PC-3 (cell line): ENCODE measurements around the gene CYTIP. TPM values are rescaled to one million over a fixed set of nuclear protein-coding genes. Genes with fewer than 3 reads are reported as not detected.

ENCODE experiments used
- ATAC-seq: fragments of 200-7000 bp; cut with Tn5 transposase; 2 replicates; pipeline ENCODE4 v1.9.1; 2020; ENCODE audit warnings: mild to moderate bottlenecking, moderate library complexity
- Bru-seq: library from RNA; stranded (reverse); fragments of 400-500 nt; gene quantifications from one replicate; lab custom pipeline; 2021; lab: Mats Ljungman, UMichigan
- BruChase-seq, 2 experiments: library from RNA; stranded (reverse); fragments of 400-500 nt; gene quantifications; one replicate each; lab custom pipeline; 2021; lab: Mats Ljungman, UMichigan
- BruUV-seq: library from RNA; stranded (reverse); fragments of 400-500 nt; replicated peaks from 2 replicates; lab custom pipeline; 2021; lab: Mats Ljungman, UMichigan
- CTCF ChIA-PET: fragments of 300-600 bp; sonication (Branson Sonifier 250); formaldehyde crosslinking; loops from one replicate; lab custom pipeline; 2022; ENCODE audit warnings: antibody characterized with exemption; lab: Charles Lee
- POLR2A ChIA-PET: fragments of 300-600 bp; sonication (Branson Sonifier 250); formaldehyde crosslinking; loops from one replicate; lab custom pipeline; 2022; ENCODE audit warnings: antibody characterized with exemption; ENCODE audit not compliant: unreplicated experiment; lab: Charles Lee
- DNase-seq: peaks from one replicate; pipeline ENCODE4 v3.0.0-alpha.2; 2015
- H2AFZ ChIP-seq: fragments of 300-600 bp; sonication (generic); 2 replicates; pipeline ENCODE4 v1.6.0; 2016; ENCODE audit warnings: antibody characterized with exemption, low read length
- H3F3A ChIP-seq: fragments of 300-600 bp; sonication (generic); one replicate; pipeline ENCODE4 v1.6.0; 2017; ENCODE audit warnings: antibody characterized with exemption, low read length, control low read depth, mild to moderate bottlenecking; ENCODE audit not compliant: unreplicated experiment
- H3K27ac ChIP-seq: fragments of 300-600 bp; sonication (generic); 2 replicates; pipeline ENCODE4 v1.5.1; 2016; ENCODE audit warnings: mild to moderate bottlenecking, low read length
- H3K27me3 ChIP-seq: fragments of 300-600 bp; sonication (generic); 2 replicates; pipeline ENCODE4 v1.6.1; 2016; ENCODE audit warnings: low read length, mixed read lengths
- H3K36me3 ChIP-seq: fragments of 300-600 bp; sonication (generic); 2 replicates; pipeline ENCODE4 v1.6.1; 2016; ENCODE audit warnings: low read depth, mixed run types, low read length, mixed read lengths
- H3K4me1 ChIP-seq: fragments of 300-600 bp; sonication (generic); 2 replicates; pipeline ENCODE4 v1.5.1; 2016; ENCODE audit warnings: low read length; ENCODE audit not compliant: insufficient read depth
- H3K4me2 ChIP-seq: fragments of 300-600 bp; sonication (generic); 2 replicates; pipeline ENCODE4 v1.6.0; 2016; ENCODE audit warnings: low read length
- H3K4me3 ChIP-seq: fragments of 300-600 bp; sonication (generic); 2 replicates; pipeline ENCODE4 v1.5.1; 2016; ENCODE audit warnings: mild to moderate bottlenecking, low read length, mixed read lengths
- H3K79me2 ChIP-seq: fragments of 300-600 bp; sonication (generic); 2 replicates; pipeline ENCODE4 v1.6.1; 2017; ENCODE audit warnings: low read length, mixed read lengths
- H3K9ac ChIP-seq: fragments of 300-600 bp; sonication (generic); 2 replicates; pipeline ENCODE4 v1.6.0; 2016; ENCODE audit warnings: mild to moderate bottlenecking, low read length
- H3K9me2 ChIP-seq: fragments of 300-600 bp; sonication (generic); replicated peaks from 2 replicates; pipeline ENCODE4 v1.6.1; 2016; ENCODE audit warnings: mixed run types, low read length, mixed read lengths
- H3K9me3 ChIP-seq: fragments of 300-600 bp; sonication (generic); 2 replicates; pipeline ENCODE4 v1.6.1; 2016; ENCODE audit warnings: low read length, mixed read lengths
- H4K20me1 ChIP-seq: fragments of 300-600 bp; sonication (generic); 2 replicates; pipeline ENCODE4 v1.6.1; 2016; ENCODE audit warnings: low read length, mixed read lengths
- EZH2 ChIP-seq: fragments of 300-600 bp; sonication (generic); IDR thresholded peaks from one replicate; pipeline ENCODE4 v1.6.1; 2017; ENCODE audit warnings: antibody characterized with exemption, mild to moderate bottlenecking, low read length; ENCODE audit not compliant: unreplicated experiment
- EZH2phosphoT487 ChIP-seq: fragments of 300-600 bp; sonication (generic); IDR thresholded peaks from 2 replicates; pipeline ENCODE4 v1.6.1; 2018; ENCODE audit warnings: mild to moderate bottlenecking, antibody characterized with exemption, low read length, borderline replicate concordance
- intact Hi-C: fragments of 100-400 bp; cut with micrococcal nuclease; formaldehyde crosslinking; loops from 2 replicates; pipeline ENCODE4 v1.9.0; 2023
- long read RNA-seq: library from polyadenylated mRNA; unstranded; transcript quantifications from one replicate; pipeline ENCODE4 v2.0.0, GENCODE V29; 2021; ENCODE audit not compliant: unreplicated experiment
- total RNA-seq: library from RNA; depleted of rRNA; stranded (reverse); fragments of >200 nt; gene quantifications from 2 replicates; pipeline ENCODE4 v1.2.3, GENCODE V29; 2014; rRNA removed
- TF ChIP-seq, protein P1 (sequence below): fragments of 300-600 bp; sonication (generic); conservative IDR thresholded peaks from 2 replicates; pipeline ENCODE4 v1.5.1; 2017; ENCODE audit warnings: antibody characterized with exemption, low read depth, mild to moderate bottlenecking, low read length

CYTIP gene
- total RNA-seq, result 0.26 TPM in 1 of 2 replicates, not detected in the other
- percentile 29 among the genes with signal in this experiment for Bru-seq, nascent RNA
- BruChase-seq, experiment 1, labeled RNA remaining after a 6-hour chase, result percentile 21 among the genes with signal in this experiment
- BruChase-seq, experiment 2, labeled RNA remaining after a 2-hour chase, result percentile 35 among the genes with signal in this experiment
- long read RNA-seq, result 0 reads

DNA sequence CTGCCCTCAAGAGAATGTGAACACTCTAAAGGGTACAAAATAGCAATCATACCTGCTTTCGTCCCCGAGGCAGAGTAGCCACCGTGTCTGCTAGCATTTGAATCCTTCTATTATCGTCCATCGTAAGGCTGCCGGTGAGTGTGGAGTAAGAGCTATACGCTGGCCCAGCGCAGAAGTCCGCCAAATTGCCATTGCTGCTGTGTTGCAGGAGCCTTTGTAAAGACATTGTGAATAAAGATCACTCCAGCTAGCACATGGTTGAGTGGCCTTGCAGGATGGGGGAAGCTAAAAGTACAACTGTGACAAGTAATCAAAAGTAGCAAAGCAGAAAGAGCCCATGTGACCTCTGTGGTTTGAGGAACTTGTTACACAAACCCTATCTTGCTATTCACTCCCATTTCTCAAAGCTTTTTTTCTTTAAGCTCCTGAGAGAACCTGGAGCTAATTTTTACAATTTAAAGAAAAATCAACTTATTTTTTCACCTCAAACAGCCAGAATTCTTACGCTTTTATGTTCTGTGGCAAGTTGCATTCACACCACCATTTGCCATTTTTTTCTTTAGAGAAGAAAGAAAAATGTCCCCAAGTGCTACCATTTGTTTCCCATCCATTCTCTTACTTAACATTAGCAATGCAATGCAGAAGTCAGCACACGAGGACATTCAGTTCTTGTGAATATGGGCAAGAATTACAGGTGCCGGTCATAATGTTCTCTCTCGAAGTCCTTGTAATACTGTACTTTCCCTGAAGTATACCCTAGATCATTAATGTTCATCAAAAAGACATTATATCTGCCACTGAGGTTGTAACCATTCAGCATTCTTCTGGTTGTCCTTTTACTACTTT is at the start of gene CYTIP:
Gene CYTIP, minus strand, starts transcription at position 295 of the 846 bp plus-strand sequence. Its CDS starts 69 bp downstream, at position 226.
- no peak within 1 kb of the TSS for H3K9ac ChIP-seq
- TF ChIP-seq EZH2 (no peak), EZH2phosphoT487 (no peak)
- TF ChIP-seq, protein P1, sequence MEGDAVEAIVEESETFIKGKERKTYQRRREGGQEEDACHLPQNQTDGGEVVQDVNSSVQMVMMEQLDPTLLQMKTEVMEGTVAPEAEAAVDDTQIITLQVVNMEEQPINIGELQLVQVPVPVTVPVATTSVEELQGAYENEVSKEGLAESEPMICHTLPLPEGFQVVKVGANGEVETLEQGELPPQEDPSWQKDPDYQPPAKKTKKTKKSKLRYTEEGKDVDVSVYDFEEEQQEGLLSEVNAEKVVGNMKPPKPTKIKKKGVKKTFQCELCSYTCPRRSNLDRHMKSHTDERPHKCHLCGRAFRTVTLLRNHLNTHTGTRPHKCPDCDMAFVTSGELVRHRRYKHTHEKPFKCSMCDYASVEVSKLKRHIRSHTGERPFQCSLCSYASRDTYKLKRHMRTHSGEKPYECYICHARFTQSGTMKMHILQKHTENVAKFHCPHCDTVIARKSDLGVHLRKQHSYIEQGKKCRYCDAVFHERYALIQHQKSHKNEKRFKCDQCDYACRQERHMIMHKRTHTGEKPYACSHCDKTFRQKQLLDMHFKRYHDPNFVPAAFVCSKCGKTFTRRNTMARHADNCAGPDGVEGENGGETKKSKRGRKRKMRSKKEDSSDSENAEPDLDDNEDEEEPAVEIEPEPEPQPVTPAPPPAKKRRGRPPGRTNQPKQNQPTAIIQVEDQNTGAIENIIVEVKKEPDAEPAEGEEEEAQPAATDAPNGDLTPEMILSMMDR, result no peak
- H3K27me3 ChIP-seq, result peaks cover 25% of the 10 kb centered on the region; the same call in 1 of the 2 replicates
- ATAC-seq, result no peak
- no peaks in the 10 kb centered on the region for H3K9me2 ChIP-seq
- H3K4me3 ChIP-seq, result no peak within 1 kb of the TSS
- intact Hi-C loops, result no loop called here
- H3F3A ChIP-seq, result no peaks in the 10 kb centered on the region
- ChIA-PET POLR2A (no interaction called here), CTCF (no interaction called here)
- no peak within 1 kb of the TSS for H3K4me2 ChIP-seq
- H3K79me2 ChIP-seq, result no peaks in the 10 kb centered on the region
- no peaks in the 10 kb centered on the region for H3K9me3 ChIP-seq
- H4K20me1 ChIP-seq, result no peaks in the 10 kb centered on the region
- no peak for DNase-seq
- no peak within 1 kb of the TSS for H3K27ac ChIP-seq
- H2AFZ ChIP-seq, result no peak within 1 kb of the TSS
- BruUV-seq, result no TSS peak
- H3K36me3 ChIP-seq, result no peaks in the 10 kb centered on the region
- H3K4me1 ChIP-seq, result no peaks in the 10 kb centered on the region

DNA sequence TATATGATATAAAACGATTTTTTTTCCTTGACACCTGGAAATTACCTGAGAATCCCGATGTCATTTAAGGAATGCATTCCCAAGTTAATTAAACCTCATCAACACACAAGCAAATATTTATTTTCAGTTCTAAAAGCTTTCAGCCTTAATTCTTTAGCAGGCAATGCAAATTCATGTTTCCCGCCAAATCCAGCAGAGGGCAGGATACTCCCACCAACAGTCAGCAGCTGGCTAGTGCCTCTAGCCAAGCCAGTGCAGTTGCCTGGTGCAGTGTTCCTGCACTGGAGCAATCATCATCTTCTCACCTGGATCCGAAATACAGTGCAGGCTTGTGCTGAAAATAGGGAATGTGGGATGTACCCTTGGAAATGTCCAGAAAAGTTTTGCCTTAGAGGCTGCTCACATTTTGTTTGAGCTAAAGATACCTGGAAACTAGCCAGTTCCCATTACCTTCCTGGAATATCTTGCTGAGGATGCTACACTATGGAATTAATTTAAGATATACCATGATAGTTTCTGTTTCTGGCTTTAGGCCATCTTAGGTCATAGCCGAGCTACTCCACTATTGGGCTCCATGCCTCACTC is 48.4 kb upstream of the CYTIP start:
- H4K20me1 ChIP-seq, result no peaks in the 10 kb centered on the region
- no TSS peak for BruUV-seq
- TF ChIP-seq, protein P1, result peak; percentile 87
- no peak for TF ChIP-seq EZH2phosphoT487
- no peak overlapping the region for H3K4me2 ChIP-seq
- no peak overlapping the region for H2AFZ ChIP-seq
- DNase-seq (peak; percentile 77), ATAC-seq (peak; percentile 82)
- intact Hi-C loops, result loop anchor here (10.0 kb wide), 1 partner anchor 283 kb away; no protein-coding TSS in a partner anchor
- no peaks in the 10 kb centered on the region for H3F3A ChIP-seq
- no peak overlapping the region for H3K9ac ChIP-seq
- no peaks in the 10 kb centered on the region for H3K9me2 ChIP-seq
- ChIA-PET POLR2A (no interaction called here), CTCF (interaction anchor here (0.6 kb wide), 2 partner anchors 19 to 137 kb away, joined by 3 to 5 read pairs; no protein-coding TSS in a partner anchor)
- peaks cover 12% of the 10 kb centered on the region for H3K4me1 ChIP-seq
- H3K27me3 ChIP-seq, result no peaks in the 10 kb centered on the region
- H3K4me3 ChIP-seq, result no peak overlapping the region
- H3K79me2 ChIP-seq, result no peaks in the 10 kb centered on the region
- no peaks in the 10 kb centered on the region for H3K9me3 ChIP-seq
- no peak overlapping the region for H3K27ac ChIP-seq
- H3K36me3 ChIP-seq, result no peaks in the 10 kb centered on the region
